ENCODE measurements around the gene CRYL1.
A peak's percentile ranks its signal among the peaks of the same experiment; 100 is the strongest.

The CRYL1 gene

DNA sequence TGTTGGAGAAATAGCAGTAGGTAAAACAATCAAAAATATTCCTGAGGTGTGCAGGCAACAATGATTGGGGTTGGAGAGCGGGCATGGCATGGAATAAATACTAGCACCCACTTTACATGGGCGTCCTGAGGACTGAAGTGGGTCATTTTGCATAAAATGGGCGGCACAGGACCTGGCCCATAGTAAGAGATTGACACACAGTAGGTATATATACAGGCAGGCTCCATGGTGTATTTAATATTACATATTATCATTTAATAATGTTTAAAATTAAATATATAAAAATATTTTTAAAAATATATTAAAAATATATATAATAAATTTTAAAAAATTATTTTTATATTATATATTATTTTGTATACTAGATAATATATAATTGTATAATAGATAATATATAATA is 48.3 kb downstream of the CRYL1 start:
- no peak for DNase-seq (ENCODE audit: insufficient read length, low spot score)
- TF ChIP-seq PAX5 (IDR thresholded peaks at IDR 0.05; ENCODE audit: insufficient read depth, low read length, severe bottlenecking) (no peak), TAF1 (IDR thresholded peaks at IDR 0.05; ENCODE audit: low read depth, low read length) (no peak), SPI1 (IDR thresholded peaks at IDR 0.05; ENCODE audit: low read depth, low read length) (no peak), POU2F2 (IDR thresholded peaks at IDR 0.05; ENCODE audit: low read depth, low read length) (no peak), POLR2A (IDR thresholded peaks at IDR 0.05; ENCODE audit: low read depth, low read length) (no peak), POLR2AphosphoS5 (IDR thresholded peaks at IDR 0.05; ENCODE audit: low read depth, low read length) (no peak)
- no peak for FAIRE-seq

DNA sequence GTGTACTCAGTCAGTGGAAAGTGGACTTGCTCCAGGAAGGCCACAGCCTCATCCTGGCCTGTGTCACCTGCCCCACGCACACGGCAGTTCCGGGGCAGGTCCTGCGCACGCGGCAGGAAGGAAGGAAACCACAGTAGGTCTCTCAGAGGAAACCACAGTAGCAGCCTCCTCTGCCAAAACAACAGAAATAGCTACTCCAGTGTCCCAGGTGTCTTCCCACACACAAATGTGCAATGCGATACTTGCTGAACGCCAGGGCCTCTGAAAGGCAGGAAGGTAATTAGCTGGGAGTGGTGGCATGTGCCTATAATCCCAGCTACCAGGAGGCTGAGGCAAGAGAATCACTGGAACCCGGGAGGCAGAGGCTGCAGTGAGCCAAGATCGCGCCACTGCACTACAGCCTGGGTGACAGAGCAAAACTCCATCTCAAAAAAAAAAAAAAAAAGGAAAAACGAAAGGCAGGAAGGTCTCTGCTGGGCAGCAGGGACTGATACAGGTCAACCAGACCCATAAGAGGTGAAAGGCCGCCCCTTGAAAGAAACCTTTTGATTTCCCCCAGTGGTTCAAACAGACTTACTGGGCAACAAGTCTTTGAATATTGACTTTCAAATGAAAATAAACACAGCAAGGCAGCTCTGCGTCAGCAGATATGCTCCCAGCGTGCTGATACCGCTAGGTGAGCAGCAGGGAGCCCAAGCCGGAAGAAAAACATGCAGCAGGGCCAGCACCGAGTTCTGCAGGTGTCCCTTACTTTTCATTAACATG is 49.5 kb downstream of the CRYL1 start:
- FAIRE-seq (peak; percentile 98), DNase-seq (ENCODE audit: insufficient read length, low spot score) (peak; percentile 70)
- TF ChIP-seq SPI1 (IDR thresholded peaks at IDR 0.05; ENCODE audit: low read depth, low read length) (no peak), POLR2AphosphoS5 (IDR thresholded peaks at IDR 0.05; ENCODE audit: low read depth, low read length) (0 out of 2 replicates have a peak, but pooled peaks have one; percentile 29), POU2F2 (IDR thresholded peaks at IDR 0.05; ENCODE audit: low read depth, low read length) (peak; percentile 64; the same call in 1 of the 2 replicates), POLR2A (IDR thresholded peaks at IDR 0.05; ENCODE audit: low read depth, low read length) (0 out of 2 replicates have a peak, but pooled peaks have one; percentile 23), PAX5 (IDR thresholded peaks at IDR 0.05; ENCODE audit: insufficient read depth, low read length, severe bottlenecking) (no peak)

DNA sequence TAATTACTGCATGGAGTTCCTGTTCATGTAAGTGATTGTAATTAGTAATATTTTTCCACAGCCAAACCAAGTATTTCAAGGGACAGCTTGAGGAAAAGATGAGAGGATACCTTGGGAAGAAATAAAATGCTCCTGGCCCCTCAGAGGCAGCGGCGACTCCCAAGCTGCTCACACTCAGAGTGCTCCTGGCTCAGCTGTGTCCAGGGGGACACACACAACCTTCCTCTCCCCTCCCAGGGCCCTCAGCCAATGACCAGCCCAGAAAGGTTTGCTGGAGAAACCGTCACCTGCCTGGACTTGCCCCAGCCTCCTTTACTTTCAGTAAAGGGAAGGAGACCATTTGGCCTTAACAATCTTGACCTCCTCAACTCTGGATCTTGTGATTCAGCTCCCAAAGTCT is 51.1 kb downstream of the CRYL1 start:
- DNase-seq (ENCODE audit: insufficient read length, low spot score) (no peak), FAIRE-seq (no peak)
- TF ChIP-seq PAX5 (IDR thresholded peaks at IDR 0.05; ENCODE audit: insufficient read depth, low read length, severe bottlenecking) (no peak), POU2F2 (IDR thresholded peaks at IDR 0.05; ENCODE audit: low read depth, low read length) (no peak), POLR2A (IDR thresholded peaks at IDR 0.05; ENCODE audit: low read depth, low read length) (no peak)

DNA sequence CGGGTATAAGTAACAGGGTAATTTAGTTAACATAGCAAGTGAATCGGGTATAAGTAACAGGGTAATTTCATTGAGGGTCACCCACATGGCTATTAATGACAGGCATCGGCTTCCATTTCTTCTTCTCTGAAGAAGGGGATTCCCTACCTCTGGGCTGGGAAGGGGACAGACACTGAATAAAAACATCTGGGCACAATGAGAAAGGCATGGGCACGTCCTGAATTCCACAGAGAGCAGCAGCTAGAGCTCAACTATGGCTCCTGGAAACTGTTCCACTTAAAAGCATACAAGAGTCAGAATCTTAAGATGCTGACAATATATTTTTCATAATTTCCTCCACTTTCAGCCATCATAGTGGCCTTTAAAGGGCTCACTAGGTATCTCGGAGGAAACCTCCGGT is 51.8 kb downstream of the CRYL1 start:
- FAIRE-seq: no peak
- TF ChIP-seq POLR2A (IDR thresholded peaks at IDR 0.05; ENCODE audit: low read depth, low read length) (no peak), POU2F2 (IDR thresholded peaks at IDR 0.05; ENCODE audit: low read depth, low read length) (no peak), SPI1 (IDR thresholded peaks at IDR 0.05; ENCODE audit: low read depth, low read length) (no peak), POLR2AphosphoS5 (IDR thresholded peaks at IDR 0.05; ENCODE audit: low read depth, low read length) (no peak), PAX5 (IDR thresholded peaks at IDR 0.05; ENCODE audit: insufficient read depth, low read length, severe bottlenecking) (no peak), TAF1 (IDR thresholded peaks at IDR 0.05; ENCODE audit: low read depth, low read length) (no peak)
- DNase-seq (ENCODE audit: insufficient read length, low spot score): no peak

DNA sequence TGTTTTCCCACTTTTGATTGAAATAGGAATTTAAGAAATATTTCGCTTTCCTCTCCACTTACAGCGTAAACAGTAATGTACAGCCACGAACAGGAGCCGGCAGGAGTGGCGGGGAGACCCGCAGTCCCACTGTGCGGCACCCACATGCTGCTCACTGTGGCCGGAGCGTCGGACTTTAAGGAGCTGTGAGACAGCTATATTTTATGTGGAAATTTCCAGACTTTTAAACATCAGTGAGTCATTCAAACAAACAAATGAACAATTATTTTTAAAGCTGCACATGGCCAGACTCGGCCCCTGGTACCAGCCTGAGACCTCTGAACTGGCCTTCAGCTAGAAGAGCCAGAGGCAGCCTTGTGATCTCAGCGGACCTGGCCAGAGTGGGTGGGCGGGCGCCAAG is 52.5 kb downstream of the CRYL1 start:
- TF ChIP-seq POLR2A (IDR thresholded peaks at IDR 0.05; ENCODE audit: low read depth, low read length) (no peak), SPI1 (IDR thresholded peaks at IDR 0.05; ENCODE audit: low read depth, low read length) (no peak), POLR2AphosphoS5 (IDR thresholded peaks at IDR 0.05; ENCODE audit: low read depth, low read length) (no peak), PAX5 (IDR thresholded peaks at IDR 0.05; ENCODE audit: insufficient read depth, low read length, severe bottlenecking) (no peak), TAF1 (IDR thresholded peaks at IDR 0.05; ENCODE audit: low read depth, low read length) (no peak), POU2F2 (IDR thresholded peaks at IDR 0.05; ENCODE audit: low read depth, low read length) (no peak)
- FAIRE-seq: no peak
- DNase-seq (ENCODE audit: insufficient read length, low spot score): no peak

DNA sequence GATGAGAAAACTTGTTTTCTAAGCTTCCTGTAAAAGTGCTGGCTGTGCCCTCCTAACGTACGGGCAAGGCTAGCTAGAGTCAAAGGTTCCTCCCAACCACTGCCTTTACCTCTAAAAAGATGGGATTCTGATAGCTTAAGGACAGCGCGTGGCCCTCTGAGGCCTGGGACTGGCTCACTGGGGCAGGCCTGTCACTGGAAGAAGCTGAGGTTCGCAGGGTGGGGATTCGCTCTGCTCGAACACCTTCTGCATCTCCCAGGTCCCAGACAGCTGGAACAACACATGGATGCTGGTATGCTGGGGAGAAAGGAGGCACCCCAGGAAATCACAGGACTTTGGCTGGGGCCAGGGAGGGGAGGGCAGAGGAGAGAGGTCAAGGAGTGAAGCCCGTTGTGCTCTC is 53.1 kb downstream of the CRYL1 start:
- FAIRE-seq: peak; percentile 13
- TF ChIP-seq POLR2A (IDR thresholded peaks at IDR 0.05; ENCODE audit: low read depth, low read length) (no peak), PAX5 (IDR thresholded peaks at IDR 0.05; ENCODE audit: insufficient read depth, low read length, severe bottlenecking) (no peak), SPI1 (IDR thresholded peaks at IDR 0.05; ENCODE audit: low read depth, low read length) (no peak), POLR2AphosphoS5 (IDR thresholded peaks at IDR 0.05; ENCODE audit: low read depth, low read length) (no peak), TAF1 (IDR thresholded peaks at IDR 0.05; ENCODE audit: low read depth, low read length) (no peak), POU2F2 (IDR thresholded peaks at IDR 0.05; ENCODE audit: low read depth, low read length) (no peak)
- no peak for DNase-seq (ENCODE audit: insufficient read length, low spot score)

DNA sequence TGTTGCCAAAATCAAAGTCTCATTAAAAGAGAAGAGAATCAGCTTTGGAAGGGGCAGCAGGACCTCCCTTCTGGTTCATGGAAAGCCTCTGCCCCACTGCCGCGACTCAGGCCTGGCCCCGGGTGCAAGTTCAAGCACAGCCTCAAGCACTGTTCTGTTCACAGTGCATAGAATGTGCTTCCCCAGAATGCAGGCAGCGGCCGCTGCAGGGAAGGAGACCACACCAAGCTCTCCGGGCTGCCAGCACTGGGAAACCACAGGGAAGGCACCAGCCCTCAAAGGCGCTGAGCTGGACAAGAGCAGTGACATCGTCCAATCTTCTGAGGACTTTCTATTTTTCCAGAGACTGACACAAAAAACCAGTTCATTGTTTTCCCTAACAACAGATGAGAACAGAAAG is 55.5 kb downstream of the CRYL1 start:
- TF ChIP-seq POLR2A (IDR thresholded peaks at IDR 0.05; ENCODE audit: low read depth, low read length): no peak
- no peak for TF ChIP-seq TAF1 (IDR thresholded peaks at IDR 0.05; ENCODE audit: low read depth, low read length)
- no peak for TF ChIP-seq SPI1 (IDR thresholded peaks at IDR 0.05; ENCODE audit: low read depth, low read length)
- TF ChIP-seq PAX5 (IDR thresholded peaks at IDR 0.05; ENCODE audit: insufficient read depth, low read length, severe bottlenecking): no peak
- FAIRE-seq (no peak), DNase-seq (ENCODE audit: insufficient read length, low spot score) (no peak)

DNA sequence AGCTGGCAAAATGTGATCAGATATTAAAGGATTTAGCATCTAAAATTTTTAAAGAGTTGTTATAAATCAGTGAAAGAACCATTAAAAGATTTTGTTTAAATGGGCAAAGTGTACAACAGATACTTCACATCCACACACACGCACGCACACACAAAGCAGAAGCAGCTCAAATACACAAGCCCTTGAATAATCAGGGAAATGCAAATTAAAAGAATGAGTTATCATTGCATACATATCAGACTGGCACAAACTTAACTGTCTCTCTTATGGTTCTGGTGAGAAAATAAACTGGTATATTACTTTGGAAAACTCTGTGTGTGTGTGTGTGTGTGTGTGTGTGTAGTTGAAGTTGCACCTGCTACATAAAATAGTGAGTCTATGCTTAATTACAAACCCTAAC is 59.3 kb downstream of the CRYL1 start:
- DNase-seq (ENCODE audit: insufficient read length, low spot score): no peak
- TF ChIP-seq PAX5 (IDR thresholded peaks at IDR 0.05; ENCODE audit: insufficient read depth, low read length, severe bottlenecking): no peak
- no peak for TF ChIP-seq TAF1 (IDR thresholded peaks at IDR 0.05; ENCODE audit: low read depth, low read length)
- TF ChIP-seq POU2F2 (IDR thresholded peaks at IDR 0.05; ENCODE audit: low read depth, low read length): no peak
- no peak for TF ChIP-seq POLR2AphosphoS5 (IDR thresholded peaks at IDR 0.05; ENCODE audit: low read depth, low read length)
- TF ChIP-seq SPI1 (IDR thresholded peaks at IDR 0.05; ENCODE audit: low read depth, low read length): no peak
- TF ChIP-seq POLR2A (IDR thresholded peaks at IDR 0.05; ENCODE audit: low read depth, low read length): no peak
- FAIRE-seq: no peak

DNA sequence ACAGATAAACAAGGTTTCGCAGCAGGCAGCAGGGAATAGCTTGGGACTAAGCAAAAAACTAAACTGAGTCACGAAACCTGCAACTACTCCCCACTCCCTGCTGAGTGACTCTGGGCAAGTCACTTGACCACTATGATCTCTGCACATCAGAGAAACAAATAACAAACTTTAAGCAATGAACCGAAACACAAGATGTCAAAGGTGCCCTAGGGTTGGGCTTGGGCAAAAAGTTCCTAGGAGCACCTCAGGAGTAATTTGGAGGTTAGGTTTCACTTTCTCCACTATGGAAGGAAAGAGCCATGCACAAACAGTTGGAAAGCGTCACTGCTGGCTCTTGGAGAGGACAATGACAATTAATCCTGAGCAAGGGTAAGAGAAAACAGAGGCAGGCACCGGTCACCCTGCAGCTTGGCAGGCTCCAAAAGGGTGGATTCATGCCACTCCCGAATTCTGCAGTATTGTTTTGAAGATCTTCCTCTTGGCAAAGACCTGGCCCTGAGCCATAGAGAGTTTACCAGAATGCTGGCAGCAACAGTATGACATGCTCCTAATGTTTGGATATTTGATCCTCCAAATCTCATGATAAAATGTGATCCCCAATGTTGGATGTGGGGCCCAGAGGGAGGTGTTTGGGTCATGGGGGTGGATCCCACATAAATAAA is 60.3 kb downstream of the CRYL1 start:
- FAIRE-seq (no peak), DNase-seq (ENCODE audit: insufficient read length, low spot score) (no peak)
- no peak for TF ChIP-seq PAX5 (IDR thresholded peaks at IDR 0.05; ENCODE audit: insufficient read depth, low read length, severe bottlenecking)
- no peak for TF ChIP-seq TAF1 (IDR thresholded peaks at IDR 0.05; ENCODE audit: low read depth, low read length)
- no peak for TF ChIP-seq POLR2AphosphoS5 (IDR thresholded peaks at IDR 0.05; ENCODE audit: low read depth, low read length)
- TF ChIP-seq SPI1 (IDR thresholded peaks at IDR 0.05; ENCODE audit: low read depth, low read length): no peak
- no peak for TF ChIP-seq POU2F2 (IDR thresholded peaks at IDR 0.05; ENCODE audit: low read depth, low read length)
- no peak for TF ChIP-seq POLR2A (IDR thresholded peaks at IDR 0.05; ENCODE audit: low read depth, low read length)
